K562 (cell line): ENCODE measurements around the gene SLC1A5. TPM values are rescaled to one million over a fixed set of nuclear protein-coding genes. Genes with fewer than 3 reads are reported as not detected.

ENCODE experiments used
- ATAC-seq: fragments of 200-7000 bp; cut with Tn5 transposase; 3 replicates; pipeline ENCODE4 v1.9.1; 2020; ENCODE audit warnings: moderate library complexity
- BruUV-seq: library from RNA; stranded (reverse); fragments of 400-500 nt; replicated peaks from 2 replicates; lab custom pipeline; 2021; lab: Mats Ljungman, UMichigan
- CTCF ChIA-PET: fragments of 300-600 bp; formaldehyde crosslinking; extraction: SDS; loops from one replicate; lab custom pipeline; 2021; ENCODE audit warnings: low intra/inter-chr PET ratio; lab: Yijun Ruan, JAX
- POLR2A ChIA-PET: fragments of 300-600, 350-650 bp; sonication (Branson Sonifier 250); formaldehyde crosslinking; extraction: SDS; loops from one replicate; lab custom pipeline; 2021; ENCODE audit warnings: antibody characterized with exemption, inconsistent platforms; lab: Yijun Ruan, JAX
- DNase-seq, 4 experiments: peaks; one replicate each; pipeline versions ENCODE4 v3.0.0 to v3.0.0-alpha.2; 2011 to 2018; ENCODE audit warnings: low spot score in 3 of 4, mixed read lengths in 3 of 4; ENCODE audit errors: extremely low read depth in 1 of 4
- FAIRE-seq: peaks from 2 replicates; lab custom pipeline; 2011; peaks lifted over from hg19 to GRCh38; lab: Jason Lieb, UNC
- H2AFZ ChIP-seq: 2 replicates; pipeline ENCODE4 v1.6.0; 2011; ENCODE audit warnings: low read depth, low read length, control low read depth, inconsistent platforms
- H3K27ac ChIP-seq: fragments of 200-600 bp; 3 replicates; pipeline ENCODE4 v1.8.0; 2011; ENCODE audit warnings: low read depth, mild to moderate bottlenecking, control low read depth, inconsistent platforms, low read length, moderate library complexity, mixed read lengths; ENCODE audit errors: extremely low read depth
- H3K27me3 ChIP-seq, 2 experiments: fragments of 300-600 bp in 1 of 2; 2 replicates in 1 of 2; 3 replicates in 1 of 2; pipeline versions ENCODE4 v1.6.0 to v1.8.0; 2011; ENCODE audit warnings: inconsistent platforms in 2 of 2, low read length in 2 of 2, mild to moderate bottlenecking in 1 of 2, mixed read lengths in 1 of 2, moderate library complexity in 1 of 2; ENCODE audit not compliant: control insufficient read depth in 2 of 2, insufficient read depth in 2 of 2
- H3K36me3 ChIP-seq: fragments of 300-600 bp; 3 replicates; pipeline ENCODE4 v1.8.0; 2011; ENCODE audit warnings: mild to moderate bottlenecking, low read length, inconsistent platforms; ENCODE audit not compliant: control insufficient read depth, insufficient read depth
- H3K4me1 ChIP-seq, 2 experiments: fragments of 200-600 bp in 1 of 2; replicated peaks in 1 of 2; 2 replicates in 1 of 2; 3 replicates in 1 of 2; pipeline versions ENCODE4 v1.5.1 to v1.8.0; 2011; ENCODE audit warnings: inconsistent platforms in 2 of 2, low read length in 2 of 2, mild to moderate bottlenecking in 1 of 2, mixed read lengths in 1 of 2, moderate library complexity in 1 of 2; ENCODE audit not compliant: control insufficient read depth in 2 of 2, insufficient read depth in 2 of 2
- H3K4me2 ChIP-seq: 2 replicates; pipeline ENCODE4 v1.6.1; 2011; ENCODE audit warnings: low read length, control low read depth, inconsistent platforms, mixed read lengths; ENCODE audit not compliant: insufficient read depth
- H3K4me3 ChIP-seq: fragments of 200-600 bp; sonication (generic), shearing (Covaris generic); 2 replicates; pipeline ENCODE4 v1.5.1; 2016; ENCODE audit warnings: control low read depth, inconsistent platforms
- H3K79me2 ChIP-seq: fragments of 200-600 bp; 3 replicates; pipeline ENCODE4 v1.8.0; 2011; ENCODE audit warnings: low read length, inconsistent platforms; ENCODE audit not compliant: control insufficient read depth, insufficient read depth
- H3K9ac ChIP-seq, 2 experiments: 2 replicates each; pipeline versions ENCODE4 v1.6.0 to v1.6.1; 2011; ENCODE audit warnings: low read depth in 2 of 2, low read length in 2 of 2, control low read depth in 1 of 2, inconsistent platforms in 1 of 2, mild to moderate bottlenecking in 1 of 2, mixed read lengths in 1 of 2; ENCODE audit not compliant: insufficient read depth in 1 of 2
- H3K9me1 ChIP-seq: one replicate; pipeline ENCODE4 v1.6.0; 2011; ENCODE audit warnings: inconsistent platforms, mild to moderate bottlenecking, low read length, moderate library complexity; ENCODE audit not compliant: control insufficient read depth, insufficient read depth
- H3K9me3 ChIP-seq: replicated peaks from 2 replicates; pipeline ENCODE4 v1.5.1; 2011; ENCODE audit warnings: low read depth, low read length, inconsistent platforms; ENCODE audit not compliant: control insufficient read depth, insufficient read depth
- H4K20me1 ChIP-seq: replicated peaks from 2 replicates; pipeline ENCODE4 v1.6.1; 2011; ENCODE audit warnings: low read length, inconsistent platforms, mixed read lengths; ENCODE audit not compliant: control insufficient read depth, insufficient read depth
- ATF7 ChIP-seq: fragments of 450-650 bp; IDR thresholded peaks from 2 replicates; pipeline ENCODE4 v1.7.1; 2014; ENCODE audit warnings: mild to moderate bottlenecking, moderate library complexity
- BCOR ChIP-seq: fragments of 450-650 bp; IDR thresholded peaks from 2 replicates; pipeline ENCODE4 v1.6.1; 2016
- EHMT2 ChIP-seq: fragments of 450-650 bp; IDR thresholded peaks from 2 replicates; pipeline ENCODE4 v1.6.1; 2018; ENCODE audit warnings: antibody characterized with exemption
- ERF ChIP-seq: fragments of 450-650 bp; formaldehyde crosslinking; IDR thresholded peaks from 2 replicates; pipeline ENCODE4 v1.4.0; 2020; ENCODE audit warnings: mild to moderate bottlenecking, mixed read lengths
- FOXA3 ChIP-seq, 2 experiments: fragments of 450-650 bp in 1 of 2; sonication (generic) in 1 of 2; formaldehyde crosslinking; IDR thresholded peaks in 1 of 2; conservative IDR thresholded peaks in 1 of 2; 2 replicates each; pipeline versions ENCODE4 v1.4.0 to v1.8.0; 2020 to 2022; ENCODE audit warnings: mild to moderate bottlenecking in 2 of 2, missing genetic modification reagents in 1 of 2
- HOXB6 ChIP-seq: fragments of 250-450 bp; sonication (Bioruptor Pico); IDR thresholded peaks from 2 replicates; pipeline ENCODE4 v1.5.1; 2022; ENCODE audit warnings: mild to moderate bottlenecking, borderline replicate concordance
- PATZ1 ChIP-seq: fragments of 250-450 bp; sonication (Bioruptor Pico); IDR thresholded peaks from 2 replicates; pipeline ENCODE4 v1.5.0; 2020; ENCODE audit warnings: mild to moderate bottlenecking, borderline replicate concordance
- RBM22 ChIP-seq: fragments of 200-400 bp; formaldehyde crosslinking; IDR thresholded peaks from 2 replicates; pipeline ENCODE4 v1.6.1; 2018; ENCODE audit warnings: low read length, low read depth; ENCODE audit not compliant: poor library complexity, severe bottlenecking
- RBM25 ChIP-seq: fragments of 200-400 bp; formaldehyde crosslinking; IDR thresholded peaks from 2 replicates; pipeline ENCODE4 v1.6.1; 2018; ENCODE audit warnings: low read length, low read depth, moderate library complexity; ENCODE audit not compliant: severe bottlenecking
- ZBTB34 ChIP-seq: fragments of 250-450 bp; sonication (Bioruptor Pico); IDR thresholded peaks from 2 replicates; pipeline ENCODE4 v1.8.0; 2021; ENCODE audit warnings: mild to moderate bottlenecking, moderate library complexity
- ZFP36 ChIP-seq: fragments of 150-350 bp; IDR thresholded peaks from 2 replicates; pipeline ENCODE4 v1.6.1; 2018; ENCODE audit warnings: low read length, low read depth; ENCODE audit not compliant: partially characterized antibody
- ZNF583 ChIP-seq: fragments of 250-450 bp; sonication (Bioruptor Pico); IDR thresholded peaks from 2 replicates; pipeline ENCODE4 v1.4.0; 2020
- ZNF655 ChIP-seq: fragments of 250-450 bp; sonication (Bioruptor Pico); IDR thresholded peaks from 2 replicates; pipeline ENCODE4 v1.5.0; 2021
- whole genome bisulfite sequencing: fragments of 100-300 bp; shearing (Covaris generic); methylation state at CpG from one replicate; pipeline ENCODE4 v1.1.6; 2016; ENCODE audit warnings: low coverage, mixed read lengths; ENCODE audit not compliant: insufficient coverage; ENCODE audit errors: missing lambda C conversion rate; 5-methylcytosine and 5-hydroxymethylcytosine counted together
- in situ Hi-C: fragments of 300-500 bp; cut with MboI; formaldehyde crosslinking; loops from 4 replicates; pipeline ENCODE4 v1.15.0; 2018; ENCODE audit warnings: inconsistent platforms, mixed read lengths
- intact Hi-C: fragments of 100-400 bp; cut with micrococcal nuclease; formaldehyde crosslinking; loops from 2 replicates; pipeline ENCODE4 v1.14.2; 2022
- polyA plus RNA-seq, 8 experiments: library from polyadenylated mRNA; depleted of rRNA in 4 of 8; stranded (reverse) in 5 of 8; unstranded in 3 of 8; fragments of >200 nt; fragmentation: Nextera tagmentation in 2 of 8; fragmentation: Illumina TruSeq in 1 of 8; extraction: Ambion mirVana in 2 of 8; extraction: Trizol in 1 of 8; gene quantifications; 2 replicates each; pipeline versions ENCODE4 v1.2.1 to v1.2.3, GENCODE V29; 2011 to 2014; ENCODE audit warnings: inconsistent platforms in 1 of 8, missing spikeins in 1 of 8
- total RNA-seq, 7 experiments: library from RNA; depleted of rRNA in 6 of 7; stranded (reverse); fragments of >200 nt in 6 of 7; fragmentation: Illumina TruSeq in 2 of 7; extraction: Trizol in 2 of 7; gene quantifications; 2 replicates each; pipeline versions ENCODE4 v1.2.1 to v1.2.3, GENCODE V29; 2011 to 2021; ENCODE audit warnings: low replicate concordance in 1 of 7

The SLC1A5 gene
- total and polyA plus RNA-seq, 9 of the 15 experiments (the other 6 are each of a cell fraction or from before 2014, with no cell fraction given), result 31.2 to 417 (median 134) TPM

- 46% methylated on average over 16 of the region's 18 CpGs for WGBS
- no peak for TF ChIP-seq ZNF655 (CRISPR knock-in tag)
- no peak for TF ChIP-seq RBM22
- no peak for TF ChIP-seq HOXB6 (CRISPR knock-in tag)
- TF ChIP-seq ATF7, result no peak
- TF ChIP-seq RBM25, result peak; percentile 68
- no peak for TF ChIP-seq ZNF583 (CRISPR knock-in tag)
- TF ChIP-seq BCOR, result 0 out of 2 replicates have a peak, but pooled peaks have one; percentile 33
- no peak for TF ChIP-seq EHMT2
- no peak for TF ChIP-seq ZBTB34 (CRISPR knock-in tag)
- TF ChIP-seq ZFP36, result peak; percentile 96
- TF ChIP-seq FOXA3 (CRISPR knock-in tag; conservative IDR thresholded peaks at IDR 0.05 in 1 of 2, IDR thresholded peaks at IDR 0.05 in 1 of 2), result no peak
- TF ChIP-seq ERF (CRISPR knock-in tag), result no peak
- TF ChIP-seq PATZ1 (CRISPR knock-in tag), result no peak
- in situ Hi-C loops (no loop called here), intact Hi-C loops (no loop called here)
- BruUV-seq, result no TSS peak
- ChIA-PET CTCF (no interaction called here), POLR2A (interaction anchor here (0.6 to 1.2 kb wide), 2 partner anchors 28 to 29 kb away, joined by 4 to 5 read pairs; partner anchors contain the start of gene SLC1A5)
- Histone ChIP-seq H2AFZ (no peak overlapping the region), H3K9ac (peak overlapping the region in 1 of 2 experiments; percentile 72; a peak in 2 of 4 replicates), H3K79me2 (no peaks in the 10 kb centered on the region), H3K4me3 (no peak overlapping the region), H3K4me1 (peaks cover 10 to 22% of the 10 kb centered on the region in 2 experiments; a peak in 4 of 5 replicates), H3K27ac (no peak overlapping the region), H3K36me3 (no peaks in the 10 kb centered on the region), H3K4me2 (no peak overlapping the region), H3K27me3 (no peaks in the 10 kb centered on the region), H4K20me1 (no peaks in the 10 kb centered on the region), H3K9me3 (no peaks in the 10 kb centered on the region), H3K9me1 (no peaks in the 10 kb centered on the region)
- ATAC-seq (no peak), FAIRE-seq (no peak), DNase-seq (no peak)
Observed at GRCh38 chr19:46815833-46816627, 27.6 kb upstream of the SLC1A5 start.
